ENCODE measurements around the gene DDC. TPM values are rescaled to one million over a fixed set of nuclear protein-coding genes. Genes with fewer than 3 reads are reported as not detected.

DDC gene
- total and polyA plus RNA-seq, 10 donors, result 0.03 to 0.55 (median 0.29) TPM; not detected in 4

GRCh38 chr7:50610521-50611277 is 45.5 kb upstream of the DDC start:
- Histone ChIP-seq H3K9me3 (no peaks in the 10 kb centered on the region), H3K36me3 (peaks cover 0 to 100% (median 32%) of the 10 kb centered on the region in 6 donors), H3K4me3 (no peak overlapping the region), H3K27me3 (replicated peaks in 1 of 7) (no peaks in the 10 kb centered on the region), H3K27ac (peak overlapping the region in 2 of 8 donors; percentile 21 to 69), H3K4me1 (peaks cover 0 to 24% (median 15%) of the 10 kb centered on the region in 6 donors)
- TF ChIP-seq POLR2AphosphoS5 (IDR thresholded peaks at IDR 0.05), result no peak
- no peak for TF ChIP-seq POLR2A (IDR thresholded peaks at IDR 0.05)
- TF ChIP-seq CTCF (IDR thresholded peaks at IDR 0.05 in 8 of 11, conservative IDR thresholded peaks at IDR 0.05 in 3 of 11), result no peak
- WGBS, 5 donors, result 33 to 47% (median 39%) methylated on average over 6 of the region's 6 CpGs
- no peak for DNase-seq
- intact Hi-C loops (cut with DNase I; ENCODE audit: low total_unique reads), result no loop called here

- no peaks in the 10 kb centered on the region for H3K9me3 ChIP-seq
- no peaks in the 10 kb centered on the region for H3K27me3 ChIP-seq (replicated peaks in 1 of 7)
- peaks cover 0 to 100% (median 35%) of the 10 kb centered on the region in 6 donors for H3K36me3 ChIP-seq
- TF ChIP-seq CTCF (IDR thresholded peaks at IDR 0.05 in 8 of 11, conservative IDR thresholded peaks at IDR 0.05 in 3 of 11), result no peak
- DNase-seq, result no peak
- intact Hi-C loops (cut with DNase I; ENCODE audit: low total_unique reads), result no loop called here
- H3K4me1 ChIP-seq, result peaks cover 0 to 24% (median 13%) of the 10 kb centered on the region in 6 donors
- H3K27ac ChIP-seq, result peak overlapping the region in 2 of 8 donors; percentile 25 to 30
- H3K4me3 ChIP-seq, result no peak overlapping the region
- 66 to 79% (median 73%) methylated on average over 9 of the region's 9 CpGs for WGBS, 5 donors
Measured at GRCh38 chr7:50608196-50608906, 43.1 kb upstream of the DDC start.

- Histone ChIP-seq H3K36me3 (peaks cover 0 to 100% (median 30%) of the 10 kb centered on the region in 6 donors), H3K27ac (no peak overlapping the region), H3K4me1 (peaks cover 0 to 24% (median 13%) of the 10 kb centered on the region in 6 donors), H3K9me3 (no peaks in the 10 kb centered on the region), H3K4me3 (no peak overlapping the region), H3K27me3 (replicated peaks in 1 of 7) (no peaks in the 10 kb centered on the region)
- intact Hi-C loops (cut with DNase I; ENCODE audit: low total_unique reads), result no loop called here
- DNase-seq, result no peak
- TF ChIP-seq CTCF (IDR thresholded peaks at IDR 0.05 in 8 of 11, conservative IDR thresholded peaks at IDR 0.05 in 3 of 11) (no peak), POLR2A (IDR thresholded peaks at IDR 0.05) (no peak), POLR2AphosphoS5 (IDR thresholded peaks at IDR 0.05) (no peak)
- 90 to 94% (median 93%) methylated on average over 6 of the region's 6 CpGs for WGBS, 5 donors
Measured at GRCh38 chr7:50607524-50608125, 42.4 kb upstream of the DDC start.

- intact Hi-C loops (cut with DNase I; ENCODE audit: low total_unique reads), result no loop called here
- Histone ChIP-seq H3K36me3 (peaks cover 0 to 100% (median 26%) of the 10 kb centered on the region in 6 donors), H3K27me3 (replicated peaks in 1 of 7) (no peaks in the 10 kb centered on the region), H3K9me3 (no peaks in the 10 kb centered on the region), H3K4me1 (peaks cover 0 to 16% (median under 1%) of the 10 kb centered on the region in 6 donors), H3K4me3 (no peak overlapping the region), H3K27ac (no peak overlapping the region)
- 87 to 95% (median 94%) methylated on average over 11 to 13 of the region's 13 CpGs for WGBS, 5 donors
- TF ChIP-seq POLR2AphosphoS5 (IDR thresholded peaks at IDR 0.05) (peak in 1 of 3 donors; percentile 55), CTCF (IDR thresholded peaks at IDR 0.05 in 8 of 11, conservative IDR thresholded peaks at IDR 0.05 in 3 of 11) (no peak)
- DNase-seq, result no peak
Measured at GRCh38 chr7:50605059-50605458, 39.9 kb upstream of the DDC start.
